HepG2 (cell line): ENCODE data around the gene PYGO1. TPM values are rescaled to one million over a fixed set of nuclear protein-coding genes. Genes with fewer than 3 reads are reported as not detected.

Experiments used
- ATAC-seq: fragments of 200-7000 bp; cut with Tn5 transposase; 3 replicates; pipeline ENCODE4 v1.9.1; 2020; ENCODE audit warnings: mild to moderate bottlenecking, moderate library complexity
- BruUV-seq: library from RNA; stranded (reverse); fragments of 400-500 nt; replicated peaks from 2 replicates; lab custom pipeline; 2021; lab: Mats Ljungman, UMichigan
- CTCF ChIA-PET: fragments of 300-600 bp; formaldehyde crosslinking; extraction: SDS; loops from one replicate; lab custom pipeline; 2021; ENCODE audit warnings: low total read pairs, inconsistent platforms, low intra/inter-chr PET ratio; lab: Yijun Ruan, JAX
- POLR2A ChIA-PET: fragments of 350-600 bp; sonication (Branson Sonifier 250); formaldehyde crosslinking; loops from one replicate; lab custom pipeline; 2020; ENCODE audit warnings: antibody characterized with exemption, inconsistent platforms; lab: Yijun Ruan, JAX
- DNase-seq: peaks from one replicate; pipeline ENCODE4 v3.0.0-alpha.2; 2015; ENCODE audit warnings: low spot score
- FAIRE-seq: peaks from 3 replicates; lab custom pipeline; 2011; peaks lifted over from hg19 to GRCh38; lab: Jason Lieb, UNC
- H2AFZ ChIP-seq: one replicate; pipeline ENCODE4 v1.6.1; 2011; ENCODE audit warnings: low read length, inconsistent platforms
- H3K27ac ChIP-seq: fragments of 300-600 bp; 3 replicates; pipeline ENCODE4 v1.8.0; 2011; ENCODE audit warnings: mixed run types, mild to moderate bottlenecking, mixed read lengths, low read length, inconsistent platforms; ENCODE audit not compliant: insufficient read depth; ENCODE audit errors: extremely low read length
- H3K27me3 ChIP-seq, 2 experiments: fragments of 200-600 bp in 1 of 2; 2 replicates in 1 of 2; 3 replicates in 1 of 2; pipeline versions ENCODE4 v1.6.0 to v1.8.0; 2011; ENCODE audit warnings: low read length in 2 of 2, mild to moderate bottlenecking in 2 of 2, moderate library complexity in 2 of 2, inconsistent platforms in 1 of 2; ENCODE audit not compliant: insufficient read depth in 2 of 2, control insufficient read depth in 1 of 2
- H3K36me3 ChIP-seq, 2 experiments: fragments of 200-600 bp in 1 of 2; replicated peaks in 1 of 2; 2 replicates in 1 of 2; 3 replicates in 1 of 2; pipeline versions ENCODE4 v1.5.1 to v1.8.0; 2011; ENCODE audit warnings: low read length in 2 of 2, inconsistent platforms in 1 of 2; ENCODE audit not compliant: insufficient read depth in 2 of 2, control insufficient read depth in 1 of 2
- H3K4me1 ChIP-seq: 2 replicates; pipeline ENCODE4 v1.5.1; 2012; ENCODE audit warnings: low read length, inconsistent platforms; ENCODE audit not compliant: insufficient read depth
- H3K4me2 ChIP-seq: 2 replicates; pipeline ENCODE4 v1.6.0; 2011; ENCODE audit warnings: low read depth, low read length, inconsistent platforms
- H3K4me3 ChIP-seq, 3 experiments: fragments of 200-600 bp in 1 of 3; sonication (generic), shearing (Covaris generic) in 1 of 3; replicated peaks in 1 of 3; 2 replicates each; pipeline ENCODE4 v1.5.1; 2011 to 2016; ENCODE audit warnings: low read length in 3 of 3, inconsistent platforms in 2 of 3, low read depth in 2 of 3, mild to moderate bottlenecking in 2 of 3, control low read depth in 1 of 3, mixed read lengths in 1 of 3; ENCODE audit not compliant: insufficient read depth in 1 of 3
- H3K79me2 ChIP-seq: one replicate; pipeline ENCODE4 v1.6.1; 2011; ENCODE audit warnings: low read length, inconsistent platforms; ENCODE audit not compliant: insufficient read depth
- H3K9ac ChIP-seq: 2 replicates; pipeline ENCODE4 v1.6.0; 2011; ENCODE audit warnings: mild to moderate bottlenecking, low read depth, low read length, inconsistent platforms; ENCODE audit not compliant: insufficient read depth
- H3K9me3 ChIP-seq: 2 replicates; pipeline ENCODE4 v1.5.1; 2012; ENCODE audit warnings: mild to moderate bottlenecking, low read length
- H4K20me1 ChIP-seq: 2 replicates; pipeline ENCODE4 v1.6.0; 2011; ENCODE audit warnings: inconsistent platforms, mild to moderate bottlenecking, low read length, moderate library complexity; ENCODE audit not compliant: insufficient read depth
- AGO2 ChIP-seq: fragments of 200-400 bp; formaldehyde crosslinking; optimal IDR thresholded peaks from 2 replicates; pipeline ENCODE3; 2017; ENCODE audit warnings: mild to moderate bottlenecking, low read depth, low read length, moderate library complexity
- BRD4 ChIP-seq: sonication (generic); formaldehyde crosslinking; IDR thresholded peaks from 2 replicates; pipeline ENCODE4 v1.4.0; 2020; ENCODE audit warnings: missing genetic modification reagents
- KLF13 ChIP-seq: sonication (generic); formaldehyde crosslinking; IDR thresholded peaks from 2 replicates; pipeline ENCODE4 v1.4.0; 2020; ENCODE audit warnings: mild to moderate bottlenecking, missing genetic modification reagents
- MAX ChIP-seq: IDR thresholded peaks from 2 replicates; pipeline ENCODE4 v1.6.1; 2012; ENCODE audit warnings: inconsistent platforms
- MIER2 ChIP-seq: IDR thresholded peaks from 2 replicates; pipeline ENCODE4 v1.6.1; 2016; ENCODE audit warnings: missing biosample characterization, missing genetic modification reagents
- NFYC ChIP-seq: IDR thresholded peaks from 2 replicates; pipeline ENCODE4 v1.6.1; 2016; ENCODE audit warnings: missing genetic modification reagents, missing compliant biosample characterization
- NR3C1 ChIP-seq: sonication (generic); formaldehyde crosslinking; IDR thresholded peaks from 2 replicates; pipeline ENCODE4 v1.4.0; 2020; ENCODE audit warnings: missing genetic modification reagents
- PTBP1 ChIP-seq: fragments of 200-400 bp; formaldehyde crosslinking; IDR thresholded peaks from 2 replicates; pipeline ENCODE4 v1.6.1; 2018; ENCODE audit warnings: low read length, low read depth; ENCODE audit not compliant: poor library complexity, severe bottlenecking
- SMARCC2 ChIP-seq: fragments of 450-650 bp; IDR thresholded peaks from 2 replicates; pipeline ENCODE4 v1.6.1; 2017; ENCODE audit warnings: antibody characterized with exemption, mild to moderate bottlenecking
- ZFP36L2 ChIP-seq: sonication (generic); formaldehyde crosslinking; IDR thresholded peaks from 2 replicates; pipeline ENCODE4 v1.4.0; 2020; ENCODE audit warnings: missing genetic modification reagents
- ZNF280D ChIP-seq: sonication (generic); formaldehyde crosslinking; IDR thresholded peaks from 2 replicates; pipeline ENCODE4 v1.5.1; 2020; ENCODE audit warnings: mild to moderate bottlenecking, missing genetic modification reagents
- ZNF510 ChIP-seq: sonication (generic); formaldehyde crosslinking; IDR thresholded peaks from 2 replicates; pipeline ENCODE4 v1.4.0; 2020; ENCODE audit warnings: low read depth, mild to moderate bottlenecking, missing genetic modification reagents
- ZNF549 ChIP-seq: sonication (generic); formaldehyde crosslinking; IDR thresholded peaks from 2 replicates; pipeline ENCODE4 v1.5.0; 2020; ENCODE audit warnings: missing genetic modification reagents
- ZNF724P ChIP-seq: sonication (generic); formaldehyde crosslinking; IDR thresholded peaks from 2 replicates; pipeline ENCODE4 v1.8.0; 2022; ENCODE audit warnings: missing genetic modification reagents, borderline replicate concordance
- ZNF784 ChIP-seq: sonication (generic); formaldehyde crosslinking; IDR thresholded peaks from 2 replicates; pipeline ENCODE4 v1.5.1; 2020; ENCODE audit warnings: missing genetic modification reagents, mild to moderate bottlenecking, borderline replicate concordance
- in situ Hi-C: cut with HindIII; loops from 2 replicates; pipeline ENCODE4 v1.10.0; 2017; ENCODE audit warnings: low pct_unique_long_range_greater_than_20kb; ENCODE audit not compliant: extremely low pct_ligation_motif_present
- intact Hi-C: fragments of 100-400 bp; cut with micrococcal nuclease; formaldehyde crosslinking; loops from one replicate; pipeline ENCODE4 v1.10.0; 2022; ENCODE audit not compliant: unreplicated experiment
- polyA plus RNA-seq, 8 experiments: library from polyadenylated mRNA; depleted of rRNA in 3 of 8; stranded (reverse) in 7 of 8; unstranded in 1 of 8; fragments of >200 nt; fragmentation: Illumina TruSeq in 4 of 8; extraction: Trizol in 4 of 8; gene quantifications; 2 replicates each; pipeline versions ENCODE4 v1.2.1 to v1.2.3, GENCODE V29; 2011 to 2016; ENCODE audit warnings: low read depth in 4 of 8, missing spikeins in 1 of 8, mixed read lengths in 1 of 8; ENCODE audit not compliant: insufficient read depth in 1 of 8
- total RNA-seq, 5 experiments: library from RNA; depleted of rRNA; stranded (reverse); fragments of >200 nt; fragmentation: Illumina TruSeq; extraction: Trizol; gene quantifications; 2 replicates each; pipeline ENCODE4 v1.2.3, GENCODE V29; 2016; ENCODE audit warnings: low read depth in 1 of 5
- TF ChIP-seq, protein P1 (sequence below): sonication (generic); formaldehyde crosslinking; IDR thresholded peaks from 2 replicates; pipeline ENCODE4 v1.9.0; 2021; ENCODE audit warnings: missing genetic modification reagents, mild to moderate bottlenecking, borderline replicate concordance
- TF ChIP-seq, protein P2 (sequence below): sonication (generic); formaldehyde crosslinking; IDR thresholded peaks from 2 replicates; pipeline ENCODE4 v1.4.0; 2020; ENCODE audit warnings: mild to moderate bottlenecking, missing genetic modification reagents
- TF ChIP-seq, protein P3 (sequence below): sonication (generic); formaldehyde crosslinking; IDR thresholded peaks from 2 replicates; pipeline ENCODE4 v1.8.0; 2022; ENCODE audit warnings: mild to moderate bottlenecking, missing genetic modification reagents; ENCODE audit not compliant: insufficient replicate concordance

PYGO1 gene
- total and polyA plus RNA-seq, 2 of the 13 experiments (the other 11 are each of a cell fraction or from before 2014, with no cell fraction given) = 1.1 to 1.8 TPM

GRCh38 chr15:55535436-55535835 is 52.7 kb downstream of the PYGO1 start (continued):
- TF ChIP-seq, protein P1, sequence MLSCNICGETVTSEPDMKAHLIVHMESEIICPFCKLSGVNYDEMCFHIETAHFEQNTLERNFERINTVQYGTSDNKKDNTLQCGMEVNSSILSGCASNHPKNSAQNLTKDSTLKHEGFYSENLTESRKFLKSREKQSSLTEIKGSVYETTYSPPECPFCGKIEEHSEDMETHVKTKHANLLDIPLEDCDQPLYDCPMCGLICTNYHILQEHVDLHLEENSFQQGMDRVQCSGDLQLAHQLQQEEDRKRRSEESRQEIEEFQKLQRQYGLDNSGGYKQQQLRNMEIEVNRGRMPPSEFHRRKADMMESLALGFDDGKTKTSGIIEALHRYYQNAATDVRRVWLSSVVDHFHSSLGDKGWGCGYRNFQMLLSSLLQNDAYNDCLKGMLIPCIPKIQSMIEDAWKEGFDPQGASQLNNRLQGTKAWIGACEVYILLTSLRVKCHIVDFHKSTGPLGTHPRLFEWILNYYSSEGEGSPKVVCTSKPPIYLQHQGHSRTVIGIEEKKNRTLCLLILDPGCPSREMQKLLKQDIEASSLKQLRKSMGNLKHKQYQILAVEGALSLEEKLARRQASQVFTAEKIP (CRISPR knock-in tag) = no peak
- TF ChIP-seq NFYC (no peak), PTBP1 (no peak), MAX (no peak), ZNF784 (no peak)
- TF ChIP-seq, protein P2, sequence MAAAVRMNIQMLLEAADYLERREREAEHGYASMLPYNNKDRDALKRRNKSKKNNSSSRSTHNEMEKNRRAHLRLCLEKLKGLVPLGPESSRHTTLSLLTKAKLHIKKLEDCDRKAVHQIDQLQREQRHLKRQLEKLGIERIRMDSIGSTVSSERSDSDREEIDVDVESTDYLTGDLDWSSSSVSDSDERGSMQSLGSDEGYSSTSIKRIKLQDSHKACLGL (CRISPR knock-in tag) = no peak
- TF ChIP-seq, protein P3, sequence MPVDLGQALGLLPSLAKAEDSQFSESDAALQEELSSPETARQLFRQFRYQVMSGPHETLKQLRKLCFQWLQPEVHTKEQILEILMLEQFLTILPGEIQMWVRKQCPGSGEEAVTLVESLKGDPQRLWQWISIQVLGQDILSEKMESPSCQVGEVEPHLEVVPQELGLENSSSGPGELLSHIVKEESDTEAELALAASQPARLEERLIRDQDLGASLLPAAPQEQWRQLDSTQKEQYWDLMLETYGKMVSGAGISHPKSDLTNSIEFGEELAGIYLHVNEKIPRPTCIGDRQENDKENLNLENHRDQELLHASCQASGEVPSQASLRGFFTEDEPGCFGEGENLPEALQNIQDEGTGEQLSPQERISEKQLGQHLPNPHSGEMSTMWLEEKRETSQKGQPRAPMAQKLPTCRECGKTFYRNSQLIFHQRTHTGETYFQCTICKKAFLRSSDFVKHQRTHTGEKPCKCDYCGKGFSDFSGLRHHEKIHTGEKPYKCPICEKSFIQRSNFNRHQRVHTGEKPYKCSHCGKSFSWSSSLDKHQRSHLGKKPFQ (CRISPR knock-in tag) = no peak

GRCh38 chr15:55532944-55533343 is 55.2 kb downstream of the PYGO1 start:
- H3K79me2 ChIP-seq = no peaks in the 10 kb centered on the region
- H3K9me3 ChIP-seq = no peaks in the 10 kb centered on the region
- no peaks in the 10 kb centered on the region for H3K4me1 ChIP-seq
- DNase-seq (no peak), ATAC-seq (no peak), FAIRE-seq (no peak)
- H3K4me3 ChIP-seq = no peak overlapping the region
- no peaks in the 10 kb centered on the region for H3K27me3 ChIP-seq
- CTCF ChIA-PET = no interaction called here
- in situ Hi-C loops (no loop called here), intact Hi-C loops (no loop called here)
- H4K20me1 ChIP-seq = no peaks in the 10 kb centered on the region
- no peak overlapping the region for H3K4me2 ChIP-seq
- BruUV-seq = no TSS peak
- H3K9ac ChIP-seq = no peak overlapping the region
- H3K36me3 ChIP-seq = no peaks in the 10 kb centered on the region
- no peak overlapping the region for H3K27ac ChIP-seq
- POLR2A ChIA-PET = no interaction called here
- no peak overlapping the region for H2AFZ ChIP-seq
- no peak for TF ChIP-seq NR3C1 (CRISPR knock-in tag)
- TF ChIP-seq ZFP36L2 (CRISPR knock-in tag) = no peak
- no peak for TF ChIP-seq MIER2
- TF ChIP-seq SMARCC2 = no peak
- no peak for TF ChIP-seq ZNF510 (CRISPR knock-in tag)
- TF ChIP-seq AGO2 = no peak
- TF ChIP-seq KLF13 (CRISPR knock-in tag) = no peak
- TF ChIP-seq ZNF280D (CRISPR knock-in tag) = no peak
- TF ChIP-seq BRD4 (CRISPR knock-in tag) = no peak
- TF ChIP-seq ZNF549 (CRISPR knock-in tag) = no peak
- no peak for TF ChIP-seq ZNF724P (CRISPR knock-in tag)
